Body of pancreas (tissue), 4 donors: ENCODE measurements around the gene PATJ.
A peak's percentile ranks its signal among the peaks of the same experiment; 100 is the strongest.

Experiments used
- CTCF ChIP-seq, 7 experiments: fragments of 450-650 bp in 4 of 7; fragments of 200-600 bp in 3 of 7; sonication (generic) in 3 of 7; IDR thresholded peaks; one replicate each; pipeline ENCODE4 v1.5.1; 2016 to 2019; ENCODE audit warnings: antibody characterized with exemption in 7 of 7
- POLR2A ChIP-seq, 3 donors: fragments of 450-650 bp; IDR thresholded peaks; one replicate each; pipeline ENCODE4 v1.6.1; 2016; ENCODE audit warnings: antibody characterized with exemption in 3 of 3, mild to moderate bottlenecking in 2 of 3

- TF ChIP-seq CTCF (IDR thresholded peaks at IDR 0.05) (no peak), POLR2A (IDR thresholded peaks at IDR 0.05) (peak in 1 of 3 donors; percentile 5)
Measured at GRCh38 chr1:61742620-61743430, 545 bp downstream of the PATJ start.
